Esophagus muscularis mucosa (tissue), 4 donors: ENCODE data around the gene MYL1. TPM values are rescaled to one million over a fixed set of nuclear protein-coding genes. Genes with fewer than 3 reads are reported as not detected.

ENCODE experiments used
- DNase-seq: peaks from one replicate; pipeline ENCODE4 v3.0.0-alpha.2; 2017; ENCODE audit errors: extremely low spot score
- H3K27ac ChIP-seq, 4 donors: fragments of 200-600 bp; sonication (generic); replicated peaks in 1 of 4; 1 replicate in 3 of 4; 2 replicates in 1 of 4; pipeline ENCODE4 v1.5.1; 2016 to 2019; ENCODE audit warnings: mild to moderate bottlenecking in 1 of 4
- H3K27me3 ChIP-seq, 4 donors: fragments of 200-600 bp; sonication (generic); one replicate each; pipeline versions ENCODE4 v1.5.1 to v1.6.0; 2016 to 2019
- H3K36me3 ChIP-seq, 4 donors: fragments of 200-600 bp; sonication (generic); one replicate each; pipeline ENCODE4 v1.5.1; 2016 to 2019
- H3K4me1 ChIP-seq, 4 donors: fragments of 200-600 bp; sonication (generic); one replicate each; pipeline ENCODE4 v1.5.1; 2016 to 2019
- H3K4me3 ChIP-seq, 4 donors: fragments of 200-600 bp; sonication (generic); 1 replicate in 2 of 4; 2 replicates in 2 of 4; pipeline ENCODE4 v1.5.1; 2016 to 2019; ENCODE audit warnings: mild to moderate bottlenecking in 4 of 4, moderate library complexity in 1 of 4
- H3K9me3 ChIP-seq, 4 donors: fragments of 200-600 bp; sonication (generic); 1 replicate in 3 of 4; 2 replicates in 1 of 4; pipeline ENCODE4 v1.5.1; 2016 to 2019
- EP300 ChIP-seq: sonication (generic); formaldehyde crosslinking; IDR thresholded peaks from one replicate; pipeline ENCODE4 v1.6.1; 2017; ENCODE audit warnings: antibody characterized with exemption
- POLR2A ChIP-seq: fragments of 450-650 bp; IDR thresholded peaks from one replicate; pipeline ENCODE4 v1.6.1; 2017; ENCODE audit warnings: antibody characterized with exemption, moderate library complexity, mild to moderate bottlenecking, low read depth
- POLR2AphosphoS5 ChIP-seq, 2 donors: sonication (generic); formaldehyde crosslinking; IDR thresholded peaks; one replicate each; pipeline ENCODE4 v1.6.1; 2017; ENCODE audit warnings: antibody characterized with exemption in 2 of 2
- WGBS: methylation state at CpG from one replicate; pipeline ENCODE4 v1.1.5; 2018; 5-methylcytosine and 5-hydroxymethylcytosine counted together
- intact Hi-C: fragments of 100-400 bp; cut with DNase I; formaldehyde crosslinking; loops from one replicate; pipeline ENCODE4 v1.15.1; 2023
- total RNA-seq, 4 donors: library from RNA; depleted of rRNA; stranded (reverse); fragments of >200 nt; gene quantifications; one replicate each; pipeline versions ENCODE4 v1.1.0 to v1.2.1, GENCODE V29; 2016
- TF ChIP-seq, protein P1 (sequence below), 3 experiments: fragments of 200-600 bp in 2 of 3; fragments of 450-650 bp in 1 of 3; sonication (generic) in 2 of 3; IDR thresholded peaks; one replicate each; pipeline ENCODE4 v1.5.1; 2017 to 2019; ENCODE audit warnings: antibody characterized with exemption in 3 of 3, mild to moderate bottlenecking in 2 of 3, moderate library complexity in 1 of 3

The MYL1 gene
- total RNA-seq, 4 donors from 2014 or later = not detected

GRCh38 chr2:210269148-210269547 is 45.8 kb downstream of the MYL1 start:
- Histone ChIP-seq H3K36me3 (no peaks in the 10 kb centered on the region), H3K4me1 (no peaks in the 10 kb centered on the region), H3K9me3 (no peaks in the 10 kb centered on the region), H3K27me3 (peaks cover 0 to 4% (median 0%) of the 10 kb centered on the region in 4 donors), H3K4me3 (no peak overlapping the region), H3K27ac (no peak overlapping the region)
- intact Hi-C loops = no loop called here
- no peak for DNase-seq
- 37% methylated on average over 3 of the region's 3 CpGs for WGBS
- TF ChIP-seq, protein P1, sequence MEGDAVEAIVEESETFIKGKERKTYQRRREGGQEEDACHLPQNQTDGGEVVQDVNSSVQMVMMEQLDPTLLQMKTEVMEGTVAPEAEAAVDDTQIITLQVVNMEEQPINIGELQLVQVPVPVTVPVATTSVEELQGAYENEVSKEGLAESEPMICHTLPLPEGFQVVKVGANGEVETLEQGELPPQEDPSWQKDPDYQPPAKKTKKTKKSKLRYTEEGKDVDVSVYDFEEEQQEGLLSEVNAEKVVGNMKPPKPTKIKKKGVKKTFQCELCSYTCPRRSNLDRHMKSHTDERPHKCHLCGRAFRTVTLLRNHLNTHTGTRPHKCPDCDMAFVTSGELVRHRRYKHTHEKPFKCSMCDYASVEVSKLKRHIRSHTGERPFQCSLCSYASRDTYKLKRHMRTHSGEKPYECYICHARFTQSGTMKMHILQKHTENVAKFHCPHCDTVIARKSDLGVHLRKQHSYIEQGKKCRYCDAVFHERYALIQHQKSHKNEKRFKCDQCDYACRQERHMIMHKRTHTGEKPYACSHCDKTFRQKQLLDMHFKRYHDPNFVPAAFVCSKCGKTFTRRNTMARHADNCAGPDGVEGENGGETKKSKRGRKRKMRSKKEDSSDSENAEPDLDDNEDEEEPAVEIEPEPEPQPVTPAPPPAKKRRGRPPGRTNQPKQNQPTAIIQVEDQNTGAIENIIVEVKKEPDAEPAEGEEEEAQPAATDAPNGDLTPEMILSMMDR (IDR thresholded peaks at IDR 0.05) = no peak
- no peak for TF ChIP-seq POLR2AphosphoS5 (IDR thresholded peaks at IDR 0.05)
- TF ChIP-seq EP300 = no peak
- no peak for TF ChIP-seq POLR2A

- no peaks in the 10 kb centered on the region for H3K4me1 ChIP-seq
- TF ChIP-seq EP300 (no peak), POLR2AphosphoS5 (IDR thresholded peaks at IDR 0.05) (no peak), POLR2A (no peak)
- TF ChIP-seq, protein P1 (IDR thresholded peaks at IDR 0.05) = no peak
- no peak overlapping the region for H3K4me3 ChIP-seq
- H3K27me3 ChIP-seq = peaks cover 0 to 4% (median 0%) of the 10 kb centered on the region in 4 donors
- H3K9me3 ChIP-seq = no peaks in the 10 kb centered on the region
- H3K27ac ChIP-seq = no peak overlapping the region
- H3K36me3 ChIP-seq = no peaks in the 10 kb centered on the region
- intact Hi-C loops = no loop called here
- 87% methylated on average over 1 of the region's 1 CpG for WGBS
- DNase-seq = no peak
Measured at GRCh38 chr2:210268281-210268680, 46.7 kb downstream of the MYL1 start.

DNA sequence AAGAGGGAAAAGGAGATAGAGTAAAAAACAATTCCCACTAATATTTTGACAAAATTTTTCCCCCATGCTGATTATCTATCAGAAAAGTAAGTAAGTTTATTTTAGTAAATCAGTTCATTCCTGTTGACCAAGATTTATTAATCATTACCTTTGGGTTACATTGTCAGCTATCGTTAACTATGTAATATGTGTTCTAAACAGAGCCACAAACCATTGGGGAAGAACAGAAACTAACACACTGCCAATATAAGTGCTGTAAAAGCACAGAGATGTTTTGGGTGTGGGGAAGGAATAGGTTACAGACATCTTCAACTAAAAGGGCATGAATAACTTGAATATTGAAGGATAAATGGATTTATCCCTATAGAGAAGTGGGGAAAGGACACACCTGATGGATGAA is 47.3 kb downstream of the MYL1 start:
- peaks cover 0 to 4% (median 0%) of the 10 kb centered on the region in 4 donors for H3K27me3 ChIP-seq
- H3K4me1 ChIP-seq = no peaks in the 10 kb centered on the region
- no peaks in the 10 kb centered on the region for H3K36me3 ChIP-seq
- TF ChIP-seq POLR2A (no peak), POLR2AphosphoS5 (IDR thresholded peaks at IDR 0.05) (no peak), EP300 (no peak)
- TF ChIP-seq, protein P1 (IDR thresholded peaks at IDR 0.05) = no peak
- DNase-seq = no peak
- intact Hi-C loops = no loop called here
- H3K4me3 ChIP-seq = no peak overlapping the region
- H3K27ac ChIP-seq = no peak overlapping the region
- WGBS = 96% methylated on average over 1 of the region's 1 CpG
- no peaks in the 10 kb centered on the region for H3K9me3 ChIP-seq

DNA sequence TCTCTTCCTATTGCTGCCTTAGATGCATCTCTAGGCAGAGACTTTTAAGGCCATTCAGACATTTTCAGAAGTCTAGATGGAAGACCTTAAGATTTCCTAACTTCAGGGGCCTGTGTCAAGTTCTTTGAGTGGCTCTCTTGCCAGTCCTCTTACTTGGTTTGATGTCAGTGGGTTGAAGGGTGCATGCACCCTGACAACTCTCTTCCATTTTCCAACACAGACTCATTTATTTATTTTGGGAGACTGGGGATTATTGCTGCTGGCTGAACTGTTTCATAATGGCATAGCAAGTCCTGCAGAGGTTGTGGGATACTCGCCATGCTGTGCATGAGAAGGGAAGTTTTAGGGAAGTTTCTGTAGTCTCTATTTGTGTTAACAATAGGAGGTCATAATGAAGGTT is 50.7 kb downstream of the MYL1 start:
- H3K27me3 ChIP-seq = peaks cover 0 to 4% (median 0%) of the 10 kb centered on the region in 4 donors
- DNase-seq = no peak
- no peaks in the 10 kb centered on the region for H3K9me3 ChIP-seq
- no peak overlapping the region for H3K27ac ChIP-seq
- H3K4me3 ChIP-seq = no peak overlapping the region
- H3K4me1 ChIP-seq = no peaks in the 10 kb centered on the region
- 76% methylated on average over 1 of the region's 1 CpG for WGBS
- intact Hi-C loops = no loop called here
- no peaks in the 10 kb centered on the region for H3K36me3 ChIP-seq
- TF ChIP-seq POLR2AphosphoS5 (IDR thresholded peaks at IDR 0.05) (no peak), POLR2A (no peak), EP300 (no peak)
- TF ChIP-seq, protein P1 (IDR thresholded peaks at IDR 0.05) = no peak

DNA sequence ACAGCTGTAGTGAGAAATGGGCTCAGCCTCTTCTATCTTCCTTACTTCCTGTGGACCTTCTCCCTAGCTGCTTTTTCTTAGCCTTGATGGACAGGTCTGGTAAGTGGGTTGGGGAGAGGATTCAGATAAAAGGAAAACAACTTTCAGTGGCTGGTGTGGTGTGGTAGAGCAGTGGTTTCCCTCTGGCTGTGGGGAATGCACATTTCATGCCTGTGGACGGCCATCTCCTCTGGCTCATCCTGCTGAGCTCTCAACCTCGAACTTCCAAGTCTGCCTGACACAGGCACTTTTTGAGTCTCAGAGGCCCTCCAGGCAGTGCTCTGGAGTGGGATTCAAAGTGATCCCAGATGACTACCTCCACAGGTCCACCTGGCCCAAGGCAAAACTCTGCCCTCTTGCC is 51.1 kb downstream of the MYL1 start:
- H3K27ac ChIP-seq = no peak overlapping the region
- TF ChIP-seq EP300 = no peak
- TF ChIP-seq, protein P1 (IDR thresholded peaks at IDR 0.05) = no peak
- TF ChIP-seq POLR2AphosphoS5 (IDR thresholded peaks at IDR 0.05) = no peak
- TF ChIP-seq POLR2A = no peak
- no peaks in the 10 kb centered on the region for H3K27me3 ChIP-seq
- no peaks in the 10 kb centered on the region for H3K4me1 ChIP-seq
- WGBS = no CpG with 5 or more reads among the region's 2 CpGs
- DNase-seq = no peak
- no peaks in the 10 kb centered on the region for H3K36me3 ChIP-seq
- no peak overlapping the region for H3K4me3 ChIP-seq
- intact Hi-C loops = no loop called here
- H3K9me3 ChIP-seq = no peaks in the 10 kb centered on the region
